KBM-7 (cell line): Measurements from ENCODE around the gene MKRN2.

ENCODE experiments used
- DNase-seq: peaks from one replicate; pipeline ENCODE4 v3.0.0-alpha.2; 2015
- in situ Hi-C: fragments of 300-500 bp; cut with MboI; formaldehyde crosslinking; loops from 2 replicates; pipeline ENCODE4 v1.14.3; 2020; ENCODE audit warnings: low sequenced_read_pairs, low pct_unique_long_range_greater_than_20kb, mixed read lengths

The MKRN2 gene

GRCh38 chr3:12545473-12545791, 11.5 kb upstream of the MKRN2 start, which contains the start of gene MKRN2OS:
Gene MKRN2OS, minus strand, starts transcription at chr3:12545499. Its CDS starts 35 bp downstream, at chr3:12545464.
- in situ Hi-C loops = no loop called here

GRCh38 chr3:12549971-12550760, 6.7 kb upstream of the MKRN2 start:
- DNase-seq = no peak
- in situ Hi-C loops = no loop called here

More at GRCh38 chr3:12545473-12545791, 11.5 kb upstream of the MKRN2 start, which contains the start of gene MKRN2OS:
- DNase-seq = no peak

GRCh38 chr3:12553921-12554391, 2.9 kb upstream of the MKRN2 start:
- in situ Hi-C loops = no loop called here
- DNase-seq = peak; percentile 62

- DNase-seq = no peak
- in situ Hi-C loops = no loop called here
These were observed 585 bp upstream of the MKRN2 start for GRCh38 chr3:12556314-12556689.

- peak; percentile 41 for DNase-seq
- in situ Hi-C loops = no loop called here
These were observed 700 bp downstream of the MKRN2 start for GRCh38 chr3:12557473-12558100.

- no peak for DNase-seq
- in situ Hi-C loops = no loop called here
These were observed 1.8 kb downstream of the MKRN2 start for GRCh38 chr3:12558706-12559105.

GRCh38 chr3:12559520-12559919, 2.6 kb downstream of the MKRN2 start:
- DNase-seq = no peak

GRCh38 chr3:12560505-12561190, 3.8 kb downstream of the MKRN2 start:
- in situ Hi-C loops = no loop called here
- DNase-seq = no peak

More at GRCh38 chr3:12559520-12559919, 2.6 kb downstream of the MKRN2 start:
- in situ Hi-C loops = no loop called here

GRCh38 chr3:12561397-12561796, 4.5 kb downstream of the MKRN2 start:
- in situ Hi-C loops = no loop called here
- no peak for DNase-seq

- in situ Hi-C loops = no loop called here
- DNase-seq = no peak
These were observed 5.6 kb downstream of the MKRN2 start for GRCh38 chr3:12562451-12562850.

- in situ Hi-C loops = no loop called here
These were observed 10.1 kb downstream of the MKRN2 start for GRCh38 chr3:12566976-12567375.

GRCh38 chr3:12568747-12569146, 11.9 kb downstream of the MKRN2 start:
- no peak for DNase-seq
- in situ Hi-C loops = no loop called here

More at GRCh38 chr3:12566976-12567375, 10.1 kb downstream of the MKRN2 start:
- DNase-seq = no peak

- in situ Hi-C loops = no loop called here
- no peak for DNase-seq
These were observed 12.9 kb downstream of the MKRN2 start for GRCh38 chr3:12569836-12570235.

GRCh38 chr3:12571986-12572385, 15.1 kb downstream of the MKRN2 start:
- no peak for DNase-seq
- in situ Hi-C loops = no loop called here

- DNase-seq = no peak
- in situ Hi-C loops = no loop called here
These were observed 17.2 kb downstream of the MKRN2 start for GRCh38 chr3:12574131-12574530.

- DNase-seq = no peak
- in situ Hi-C loops = no loop called here
These were observed 17.8 kb downstream of the MKRN2 start for GRCh38 chr3:12574661-12575060.

- DNase-seq = no peak
- in situ Hi-C loops = no loop called here
These were observed 20.5 kb downstream of the MKRN2 start for GRCh38 chr3:12577379-12577778.

- DNase-seq = no peak
These were observed 21.9 kb downstream of the MKRN2 start for GRCh38 chr3:12578742-12579141.

GRCh38 chr3:12579456-12579855, 22.6 kb downstream of the MKRN2 start:
- in situ Hi-C loops = no loop called here
- DNase-seq = peak; percentile 30

More at GRCh38 chr3:12578742-12579141, 21.9 kb downstream of the MKRN2 start:
- in situ Hi-C loops = no loop called here

GRCh38 chr3:12579905-12580304, 23.0 kb downstream of the MKRN2 start:
- no peak for DNase-seq
- in situ Hi-C loops = no loop called here
